Stimulated activated naive CD8-positive, alpha-beta T cell treated with anti-CD3 and anti-CD28 coated beads, Interleukin-15, amount 100 ng/mL, for 72 hours (primary cell): ENCODE measurements around the gene LTBP2.

Experiments
- ATAC-seq: fragments of 150-1000 bp; cut with Tn5 transposase; 2 replicates; pipeline ENCODE4 v1.10.0; 2021; ENCODE audit warnings: mild to moderate bottlenecking, moderate library complexity
- DNase-seq, 2 donors: peaks; one replicate each; pipeline ENCODE4 v3.0.0; 2021 to 2022
- H3K27ac Mint-ChIP-seq, 2 donors: one replicate each; pipeline ENCODE4 v1.8.0; 2022; ENCODE audit warnings: mild to moderate bottlenecking in 2 of 2, mixed read lengths in 2 of 2, moderate library complexity in 2 of 2
- H3K27me3 Mint-ChIP-seq: one replicate; pipeline ENCODE4 v1.8.0; 2022; ENCODE audit warnings: mixed read lengths
- H3K4me1 Mint-ChIP-seq: one replicate; pipeline ENCODE4 v1.8.0; 2022; ENCODE audit warnings: mild to moderate bottlenecking, mixed read lengths
- H3K4me3 Mint-ChIP-seq, 2 donors: one replicate each; pipeline ENCODE4 v1.8.0; 2022; ENCODE audit warnings: mild to moderate bottlenecking in 2 of 2, mixed read lengths in 2 of 2, moderate library complexity in 1 of 2
- H3K9me3 Mint-ChIP-seq, 2 donors: one replicate each; pipeline ENCODE4 v1.8.0; 2022; ENCODE audit warnings: mixed read lengths in 2 of 2

LTBP2 gene

DNA sequence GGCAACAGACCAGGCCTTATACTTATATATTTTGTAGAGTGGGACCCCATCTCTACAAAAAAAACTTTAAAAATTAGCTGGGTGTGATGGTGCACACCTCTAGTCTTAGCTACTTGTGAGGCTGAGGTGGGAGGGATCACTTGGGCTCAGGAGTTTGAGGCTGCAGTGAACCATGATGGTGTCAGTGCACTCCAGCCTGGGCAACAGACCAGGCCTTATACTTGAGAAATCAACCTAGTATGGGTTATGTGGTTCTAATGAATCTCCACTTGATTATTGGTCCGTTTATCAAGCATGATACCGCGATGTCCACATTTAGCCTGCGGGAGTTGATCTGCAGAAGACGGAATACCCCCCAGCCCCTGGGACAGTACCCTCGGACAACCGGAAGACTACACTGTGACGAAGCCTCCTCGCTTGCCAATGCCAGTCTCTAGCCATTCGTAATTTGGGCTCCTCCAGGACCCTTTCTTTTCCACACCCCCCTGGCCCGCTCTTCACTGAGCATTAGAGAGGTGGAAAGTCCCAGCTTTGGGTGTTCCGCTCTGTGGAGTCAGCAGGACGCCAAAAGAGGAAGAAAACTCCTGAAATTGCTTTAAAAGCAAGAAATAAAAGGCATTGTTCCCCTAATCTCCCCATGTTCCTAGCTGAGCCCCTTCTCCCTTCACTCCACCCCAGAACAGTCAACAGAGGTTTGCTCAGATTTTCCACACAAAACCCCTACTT, 19.4 kb downstream of the LTBP2 start:
- Mint-ChIP-seq H3K27ac (no peak overlapping the region), H3K27me3 (no peaks in the 10 kb centered on the region)
- ATAC-seq, result no peak

DNA sequence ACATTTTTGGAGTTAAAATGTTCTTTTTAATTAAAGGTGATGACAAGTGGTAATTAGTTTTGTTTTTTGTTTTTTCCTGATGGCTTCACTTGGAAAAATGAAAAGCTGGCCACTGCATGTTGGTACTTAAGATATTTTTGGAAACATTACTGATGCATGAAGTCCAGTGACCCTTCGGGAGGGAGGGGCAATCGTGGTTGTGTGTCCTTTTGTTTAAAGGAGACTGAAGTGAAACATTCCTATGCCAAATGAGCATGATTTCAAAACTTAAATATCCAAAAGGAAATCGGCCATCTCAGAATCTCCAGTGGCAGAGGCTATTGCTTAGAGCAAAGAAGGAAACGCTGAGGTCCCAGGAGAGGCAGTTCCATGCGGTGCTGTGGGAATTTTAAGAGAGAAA, 20.1 kb downstream of the LTBP2 start:
- Mint-ChIP-seq H3K4me3 (no peak overlapping the region), H3K27ac (no peak overlapping the region), H3K9me3 (no peaks in the 10 kb centered on the region), H3K27me3 (no peaks in the 10 kb centered on the region), H3K4me1 (no peaks in the 10 kb centered on the region)
- ATAC-seq (no peak), DNase-seq (no peak)

More for the DNA sequence above, 19.4 kb downstream of the LTBP2 start:
- H3K4me3 Mint-ChIP-seq, result no peak overlapping the region
- no peaks in the 10 kb centered on the region for H3K4me1 Mint-ChIP-seq
- no peak for DNase-seq
- H3K9me3 Mint-ChIP-seq, result no peaks in the 10 kb centered on the region

DNA sequence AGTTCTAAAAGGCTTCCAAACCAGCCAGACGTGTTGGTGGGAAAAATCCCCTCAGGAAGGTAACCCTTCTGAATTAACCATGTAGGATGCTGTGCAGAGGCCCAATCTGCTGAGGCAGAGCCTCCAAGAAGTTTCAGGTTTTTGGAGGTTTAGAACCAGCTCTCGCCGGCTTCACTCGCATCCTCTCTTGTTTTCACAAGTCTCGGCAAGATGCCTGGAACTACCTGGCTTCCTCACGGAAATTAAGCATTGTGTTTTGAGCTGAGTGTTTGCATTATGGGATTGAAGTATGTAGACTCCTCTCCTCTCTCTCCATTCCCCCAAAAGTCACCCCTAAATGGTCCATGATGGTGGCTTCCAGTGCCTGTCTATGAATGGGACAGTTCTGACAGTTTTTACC, 20.6 kb downstream of the LTBP2 start:
- H3K9me3 Mint-ChIP-seq, result no peaks in the 10 kb centered on the region
- no peaks in the 10 kb centered on the region for H3K4me1 Mint-ChIP-seq
- H3K27ac Mint-ChIP-seq, result no peak overlapping the region
- no peak overlapping the region for H3K4me3 Mint-ChIP-seq
- no peak for ATAC-seq
- DNase-seq, result no peak
- H3K27me3 Mint-ChIP-seq, result no peaks in the 10 kb centered on the region

DNA sequence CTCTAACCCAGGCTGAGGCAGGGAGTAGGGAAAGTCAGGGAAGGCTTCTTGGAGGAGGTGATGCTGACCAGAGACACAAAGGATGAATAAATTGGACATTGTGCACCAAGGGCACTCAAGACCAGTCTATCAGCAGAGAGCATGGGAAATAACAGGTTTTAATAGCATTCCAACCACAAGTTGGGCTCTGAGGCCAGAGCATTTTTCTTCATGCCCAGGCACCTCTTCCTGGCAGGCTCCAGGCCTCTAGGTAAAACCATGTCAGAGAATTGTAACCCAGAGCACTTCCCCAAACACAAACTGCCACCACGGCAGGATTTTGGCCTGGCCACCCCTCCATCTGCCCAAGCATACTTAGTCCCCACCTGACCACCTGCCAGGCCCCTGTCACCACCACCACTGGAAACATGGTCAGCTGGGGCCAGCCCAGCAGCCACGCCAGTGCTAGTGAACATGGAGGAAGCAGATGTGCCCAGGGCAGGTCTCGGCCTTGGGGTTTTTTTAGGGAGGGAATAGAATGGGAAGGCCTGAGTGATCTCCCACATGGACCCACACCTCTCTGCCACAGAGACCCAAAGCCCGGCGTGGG, 22.7 kb downstream of the LTBP2 start:
- Mint-ChIP-seq H3K27ac (no peak overlapping the region), H3K27me3 (peaks cover 11% of the 10 kb centered on the region), H3K4me3 (no peak overlapping the region), H3K4me1 (peaks cover 7% of the 10 kb centered on the region), H3K9me3 (no peaks in the 10 kb centered on the region)
- DNase-seq (no peak), ATAC-seq (no peak)

DNA sequence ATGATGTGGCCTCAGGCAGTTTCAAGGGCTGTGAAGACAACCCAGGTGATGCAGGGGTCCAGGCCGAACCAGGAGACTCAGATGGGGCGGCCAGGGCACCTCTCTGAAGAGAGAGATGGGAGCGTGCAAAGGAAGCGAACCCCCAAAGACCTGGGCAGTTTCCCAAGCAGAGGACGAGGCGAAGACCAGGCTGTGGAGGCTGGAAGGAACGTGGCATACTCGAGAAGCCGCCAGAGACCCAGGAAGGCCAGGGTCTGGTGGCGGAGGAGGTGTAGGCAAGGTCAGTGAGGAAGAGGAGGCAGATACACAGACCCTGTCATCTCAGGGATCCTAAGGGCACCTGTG, 24.7 kb downstream of the LTBP2 start:
- H3K4me3 Mint-ChIP-seq, result no peak overlapping the region
- ATAC-seq (no peak), DNase-seq (no peak)
- H3K27ac Mint-ChIP-seq, result no peak overlapping the region
- H3K27me3 Mint-ChIP-seq, result peaks cover 25% of the 10 kb centered on the region
- H3K4me1 Mint-ChIP-seq, result peaks cover 22% of the 10 kb centered on the region
- H3K9me3 Mint-ChIP-seq, result no peaks in the 10 kb centered on the region

DNA sequence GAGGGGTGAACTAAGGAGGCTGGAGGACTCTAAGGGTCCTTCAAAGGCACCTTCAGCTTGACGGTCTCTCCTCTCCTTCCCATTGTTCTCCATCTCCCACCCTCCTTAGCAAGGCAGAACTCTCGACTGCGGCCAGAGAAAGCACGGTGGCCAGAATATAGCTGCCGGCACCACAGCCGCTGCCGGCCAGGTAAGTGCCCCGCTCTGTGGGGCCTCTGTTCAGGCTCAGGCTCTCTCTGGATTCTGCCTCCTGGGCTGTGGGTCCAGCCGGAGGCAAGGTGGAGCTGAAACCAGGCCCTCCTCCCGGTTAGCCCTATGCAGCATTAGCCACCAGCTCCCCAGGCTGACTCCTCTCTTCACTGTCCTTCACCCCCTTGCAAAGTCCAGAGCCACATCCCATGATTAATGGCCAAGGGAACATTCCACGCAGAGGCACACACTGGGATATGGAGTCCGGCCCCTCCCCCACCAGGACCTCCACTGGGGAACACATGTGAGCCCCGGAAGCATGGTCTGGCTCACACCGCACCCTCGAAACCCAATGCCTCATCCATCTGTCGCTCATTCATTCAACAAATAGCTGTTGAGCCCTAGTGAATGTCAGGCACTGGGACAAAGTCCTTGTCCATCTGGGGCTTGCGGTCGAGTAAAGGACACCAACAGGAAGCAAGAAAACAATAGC, 25.2 kb downstream of the LTBP2 start:
- no peak for ATAC-seq
- no peak overlapping the region for H3K4me3 Mint-ChIP-seq
- H3K27ac Mint-ChIP-seq, result peak overlapping the region in 1 of 2 donors; percentile 59
- H3K4me1 Mint-ChIP-seq, result peaks cover 22% of the 10 kb centered on the region
- no peaks in the 10 kb centered on the region for H3K9me3 Mint-ChIP-seq
- no peak for DNase-seq
- peaks cover 25% of the 10 kb centered on the region for H3K27me3 Mint-ChIP-seq

DNA sequence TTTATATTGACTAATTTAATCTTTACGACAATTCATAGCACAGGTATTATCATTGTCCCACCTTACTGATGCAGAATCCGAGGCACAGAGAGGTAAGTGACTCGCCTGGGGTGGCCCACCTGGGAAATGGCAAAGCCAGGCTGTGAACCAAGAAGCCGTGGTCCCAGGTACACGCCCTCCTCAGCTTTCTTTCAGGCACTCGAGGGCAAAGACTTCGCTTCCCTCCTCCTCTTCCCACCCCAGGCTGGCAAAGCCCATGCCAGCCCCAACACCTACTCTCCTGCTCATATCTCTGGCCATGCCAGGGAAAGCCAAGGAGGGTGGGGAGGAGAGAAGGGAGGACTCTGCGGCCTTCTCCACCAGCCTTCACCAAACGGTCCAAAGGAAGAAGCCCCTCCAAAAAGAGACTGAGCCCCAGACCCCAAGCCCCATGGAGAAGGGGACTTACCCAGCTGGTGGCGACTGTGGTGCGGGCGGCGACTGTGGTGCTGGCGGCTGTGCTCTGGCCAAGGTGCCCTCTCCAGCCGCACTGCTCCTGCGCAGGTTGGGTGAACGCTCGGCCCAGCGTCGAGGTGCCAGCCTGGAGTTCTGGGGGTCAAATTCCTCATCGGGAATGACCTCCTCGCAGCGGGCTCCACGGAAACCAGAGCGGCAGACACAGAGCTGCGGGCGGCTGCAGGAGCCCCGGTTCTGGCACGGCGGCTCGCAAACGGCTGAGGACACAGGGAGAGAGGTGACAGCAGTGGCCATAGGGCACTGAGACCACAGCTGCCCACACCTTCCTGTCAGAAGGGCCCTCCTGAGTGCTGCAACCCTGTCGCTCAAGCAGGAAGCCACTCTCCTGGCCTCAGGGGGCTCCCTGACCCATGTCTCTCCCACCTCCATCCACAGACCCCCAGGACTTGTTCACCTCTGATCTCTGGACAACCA, 26.4 kb downstream of the LTBP2 start:
- DNase-seq, result no peak
- Mint-ChIP-seq H3K27me3 (peaks cover 25% of the 10 kb centered on the region), H3K9me3 (no peaks in the 10 kb centered on the region), H3K4me3 (no peak overlapping the region), H3K27ac (no peak overlapping the region), H3K4me1 (peaks cover 23% of the 10 kb centered on the region)
- no peak for ATAC-seq

DNA sequence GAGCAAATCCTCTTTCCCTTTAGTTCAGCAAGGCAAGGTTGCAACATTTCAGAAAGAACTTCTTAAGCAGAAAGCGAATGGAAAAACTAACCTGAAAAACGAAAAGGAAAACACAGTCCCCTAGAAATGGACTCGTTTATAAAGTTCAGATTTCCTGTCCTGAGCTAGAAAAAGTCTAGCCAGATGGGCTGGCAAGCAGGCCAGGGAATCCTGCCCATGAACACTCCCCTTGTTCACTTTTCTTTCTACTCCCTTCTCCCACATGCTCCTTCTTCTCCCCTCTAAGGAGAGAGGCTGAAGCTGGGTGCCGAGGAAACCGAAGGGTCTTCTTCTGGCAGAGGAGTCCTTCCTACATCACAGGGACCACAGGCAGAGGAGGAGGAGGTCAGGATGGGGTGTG, 27.1 kb downstream of the LTBP2 start:
- H3K9me3 Mint-ChIP-seq, result no peaks in the 10 kb centered on the region
- no peak for DNase-seq
- H3K27me3 Mint-ChIP-seq, result peaks cover 25% of the 10 kb centered on the region

DNA sequence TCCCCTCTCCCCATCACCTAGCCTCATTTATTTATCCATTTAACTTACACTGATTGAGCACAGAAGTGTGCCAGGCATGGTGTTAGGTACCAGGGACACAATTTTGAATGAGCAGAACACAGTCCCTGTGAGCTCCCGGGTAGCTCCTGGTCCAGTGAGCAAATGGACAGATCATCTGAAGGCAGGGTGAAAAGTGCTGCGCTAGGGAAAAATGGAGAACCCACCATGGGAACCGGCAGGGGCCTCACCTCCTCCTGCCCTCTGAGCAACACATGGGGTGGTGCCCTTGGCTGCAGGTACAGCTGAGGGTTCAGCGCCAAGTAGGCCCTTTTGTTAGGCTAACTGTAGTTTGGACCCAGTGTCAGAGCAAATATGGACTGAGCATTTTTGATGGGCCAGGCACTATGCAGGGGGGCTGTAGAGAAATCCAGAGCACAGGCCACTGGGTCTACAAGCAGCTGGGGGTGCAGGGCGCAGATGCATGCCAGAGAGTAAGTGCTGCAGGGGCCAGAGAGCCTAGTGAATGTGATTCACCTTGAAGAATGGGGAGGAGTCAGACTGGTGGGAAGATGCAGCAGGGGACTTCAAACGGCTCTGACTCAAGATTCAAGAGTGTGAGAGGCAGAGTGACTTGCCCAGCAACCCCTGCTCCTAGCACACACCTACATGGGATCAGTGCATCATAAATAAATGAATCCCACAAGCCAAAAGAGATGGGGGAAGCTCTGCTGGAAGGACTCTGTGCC, 28.2 kb downstream of the LTBP2 start:
- no peaks in the 10 kb centered on the region for H3K9me3 Mint-ChIP-seq
- H3K4me3 Mint-ChIP-seq, result no peak overlapping the region
- peaks cover 41% of the 10 kb centered on the region for H3K4me1 Mint-ChIP-seq
- ATAC-seq (peak; percentile 54), DNase-seq (peak in 1 of 2 donors; percentile 30)
- H3K27me3 Mint-ChIP-seq, result peaks cover 25% of the 10 kb centered on the region
- no peak overlapping the region for H3K27ac Mint-ChIP-seq

More for the DNA sequence above, 27.1 kb downstream of the LTBP2 start:
- Mint-ChIP-seq H3K27ac (no peak overlapping the region), H3K4me1 (peaks cover 30% of the 10 kb centered on the region), H3K4me3 (no peak overlapping the region)
- ATAC-seq, result no peak

DNA sequence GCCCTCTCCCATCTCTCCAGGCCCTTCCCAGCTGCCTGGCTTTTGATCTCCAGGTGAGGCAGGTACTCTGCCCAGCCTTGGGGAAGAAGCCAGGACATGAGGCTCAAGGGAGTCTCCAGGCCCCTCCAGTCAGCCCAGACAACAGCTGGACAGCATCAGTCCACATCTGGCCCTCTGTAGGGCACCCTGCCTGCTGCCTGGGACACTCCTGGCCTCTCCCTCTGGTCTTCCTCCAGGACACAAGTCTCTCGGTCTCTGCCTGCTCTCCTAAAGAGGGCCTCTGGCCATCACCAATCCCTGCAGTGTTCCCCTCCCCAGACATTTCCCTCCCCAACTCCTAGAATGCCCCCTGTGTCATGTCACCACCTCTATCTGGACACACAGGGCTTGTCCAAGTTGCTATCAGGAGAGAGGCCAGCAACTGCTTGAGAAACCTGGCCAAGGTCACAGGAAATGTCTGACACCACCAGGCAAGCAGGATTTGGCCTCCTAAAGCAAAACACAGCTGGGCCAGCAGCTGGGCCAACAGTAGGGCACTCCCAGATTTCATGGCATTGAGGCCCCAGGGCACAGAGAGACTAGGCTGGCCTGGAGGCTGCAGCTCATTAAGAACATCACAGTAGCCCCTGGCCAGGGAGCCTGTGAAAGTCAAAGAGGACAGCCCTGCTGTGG, 29.0 kb downstream of the LTBP2 start:
- H3K4me3 Mint-ChIP-seq, result no peak overlapping the region
- DNase-seq, result no peak
- peaks cover 33% of the 10 kb centered on the region for H3K27me3 Mint-ChIP-seq
- H3K27ac Mint-ChIP-seq, result peak overlapping the region in 1 of 2 donors; percentile 29
- peaks cover 48% of the 10 kb centered on the region for H3K4me1 Mint-ChIP-seq
- no peak for ATAC-seq
- no peaks in the 10 kb centered on the region for H3K9me3 Mint-ChIP-seq

DNA sequence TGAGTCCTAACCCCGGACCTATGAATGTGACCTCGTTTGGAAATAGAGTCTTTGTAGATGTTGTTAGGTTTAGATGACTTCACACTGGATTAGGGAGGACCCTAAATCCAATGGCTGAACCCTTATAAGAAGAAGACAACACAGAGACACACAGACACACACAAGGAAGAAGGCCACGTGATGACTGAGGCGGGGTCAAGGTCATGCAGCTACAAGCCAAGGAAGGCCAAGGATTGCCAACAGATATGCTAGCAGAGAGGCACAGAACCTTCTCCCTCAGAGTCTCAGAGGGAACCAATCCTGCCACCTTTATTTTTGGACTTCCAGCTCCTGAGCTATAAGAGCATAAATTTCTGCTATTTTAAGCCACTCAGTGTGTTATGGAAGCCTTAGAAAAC, 31.8 kb downstream of the LTBP2 start:
- peaks cover 48% of the 10 kb centered on the region for H3K4me1 Mint-ChIP-seq
- no peak for ATAC-seq
- no peak for DNase-seq
- peak overlapping the region; percentile 50 to 54 for H3K27ac Mint-ChIP-seq
- no peaks in the 10 kb centered on the region for H3K9me3 Mint-ChIP-seq
- peaks cover 54% of the 10 kb centered on the region for H3K27me3 Mint-ChIP-seq
- peak overlapping the region; percentile 42 to 48 for H3K4me3 Mint-ChIP-seq

DNA sequence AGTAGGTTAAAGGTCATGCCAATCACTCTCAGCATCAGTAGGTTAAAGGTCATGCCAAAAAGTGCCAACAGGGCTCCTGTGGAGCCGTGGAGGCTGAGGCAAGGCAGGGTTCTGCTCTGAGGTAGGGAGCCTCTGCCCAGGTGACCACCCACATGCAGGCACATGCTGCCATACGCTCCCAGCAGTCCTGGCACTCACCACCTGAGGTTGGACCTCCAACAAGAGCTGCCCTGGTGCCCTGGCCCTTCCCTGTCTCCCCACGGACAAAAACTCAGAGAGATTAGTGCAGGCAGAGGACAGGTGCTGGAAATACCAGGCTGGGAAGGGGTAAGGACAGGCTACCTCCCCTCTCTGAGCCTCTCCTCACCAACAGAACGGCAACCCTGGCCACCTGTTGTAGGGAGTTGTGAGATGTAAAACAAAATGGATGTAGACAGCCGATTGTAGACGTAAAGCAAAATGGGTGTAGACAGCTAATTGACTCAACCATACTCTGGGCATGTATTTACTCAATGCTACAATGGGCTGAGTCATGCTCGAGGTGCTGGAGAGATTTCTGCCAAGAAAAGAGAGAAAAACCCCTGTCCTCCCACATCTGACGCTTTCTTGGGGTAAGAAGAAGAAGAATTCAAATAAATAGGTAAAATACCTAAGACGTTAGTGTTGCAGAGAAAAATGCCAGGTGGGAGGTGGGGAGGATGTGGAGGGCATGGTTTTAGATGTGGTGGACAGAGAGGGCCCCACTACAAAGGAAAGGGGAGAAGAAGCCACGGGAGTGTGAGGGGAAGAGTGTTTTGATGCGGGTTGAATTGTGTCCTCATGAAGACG, 32.4 kb downstream of the LTBP2 start:
- H3K9me3 Mint-ChIP-seq, result no peaks in the 10 kb centered on the region
- H3K4me1 Mint-ChIP-seq, result peaks cover 48% of the 10 kb centered on the region
- H3K27ac Mint-ChIP-seq, result peak overlapping the region; percentile 48 to 50
- H3K4me3 Mint-ChIP-seq, result peak overlapping the region; percentile 42 to 48
- peaks cover 51% of the 10 kb centered on the region for H3K27me3 Mint-ChIP-seq
- peak; percentile 59 to 83 for DNase-seq
- peak; percentile 88 for ATAC-seq

DNA sequence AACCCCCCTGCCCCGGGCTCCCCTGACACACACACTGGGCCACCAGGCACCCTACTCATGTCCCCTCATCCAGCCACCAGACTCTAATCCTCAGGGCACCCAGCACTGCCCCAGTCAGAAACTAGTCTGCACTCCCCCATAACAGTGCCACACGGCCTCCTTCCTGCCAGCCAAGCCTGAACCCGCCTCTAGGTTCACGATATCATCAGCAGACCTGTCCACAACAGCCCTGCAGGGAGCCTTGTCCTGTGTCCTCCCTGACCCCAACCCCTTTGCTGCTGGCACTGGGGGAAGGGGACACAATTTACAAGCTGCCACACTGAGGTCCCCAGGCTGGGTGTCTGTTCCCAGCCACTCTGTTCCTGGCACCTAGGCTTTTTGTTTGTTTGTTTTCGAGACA, 33.6 kb downstream of the LTBP2 start:
- Mint-ChIP-seq H3K9me3 (no peaks in the 10 kb centered on the region), H3K27me3 (peaks cover 58% of the 10 kb centered on the region), H3K4me3 (no peak overlapping the region), H3K4me1 (peaks cover 50% of the 10 kb centered on the region), H3K27ac (peak overlapping the region in 1 of 2 donors; percentile 56)
- ATAC-seq, result no peak
- DNase-seq, result no peak

DNA sequence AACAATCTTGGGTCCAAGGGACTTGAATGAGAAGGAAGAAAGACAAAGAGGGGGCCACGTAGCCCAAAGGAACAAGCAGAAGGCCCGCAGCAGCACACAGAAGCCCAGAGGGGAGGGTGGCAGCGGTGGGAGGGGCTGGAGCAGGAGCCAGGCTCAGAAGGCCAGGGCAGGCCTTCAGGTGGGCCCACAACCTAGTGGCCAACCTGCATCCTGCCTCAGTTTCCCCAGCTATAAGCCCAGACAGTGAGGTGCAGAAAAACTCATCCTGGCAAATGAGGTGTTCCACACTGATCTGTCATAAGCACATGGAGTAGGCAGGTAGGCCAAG, 34.1 kb downstream of the LTBP2 start:
- no peak for DNase-seq
- Mint-ChIP-seq H3K9me3 (no peaks in the 10 kb centered on the region), H3K27me3 (peaks cover 58% of the 10 kb centered on the region), H3K4me3 (no peak overlapping the region), H3K27ac (no peak overlapping the region), H3K4me1 (peaks cover 50% of the 10 kb centered on the region)
- no peak for ATAC-seq
